Gastrocnemius medialis (tissue), 4 donors: ENCODE data around the gene NRCAM.

Experiments used
- CTCF ChIP-seq, 5 experiments: fragments of 450-650 bp in 3 of 5; fragments of 200-600 bp in 2 of 5; sonication (generic) in 2 of 5; IDR thresholded peaks in 4 of 5; conservative IDR thresholded peaks in 1 of 5; 1 replicate in 4 of 5; 2 replicates in 1 of 5; pipeline ENCODE4 v1.5.1; 2016 to 2019; ENCODE audit warnings: antibody characterized with exemption in 5 of 5, mild to moderate bottlenecking in 3 of 5, moderate library complexity in 3 of 5
- POLR2A ChIP-seq, 2 donors: fragments of 450-650 bp; IDR thresholded peaks; one replicate each; pipeline ENCODE4 v1.6.1; 2017; ENCODE audit warnings: antibody characterized with exemption in 2 of 2, mild to moderate bottlenecking in 2 of 2, moderate library complexity in 2 of 2

GRCh38 chr7:108449521-108449920 lies 6.7 kb downstream of the NRCAM start:
- TF ChIP-seq CTCF (IDR thresholded peaks at IDR 0.05 in 4 of 5, conservative IDR thresholded peaks at IDR 0.05 in 1 of 5) (no peak), POLR2A (IDR thresholded peaks at IDR 0.05) (no peak)
